IMR-90 (cell line): Measurements from ENCODE around the gene CD96.

ENCODE experiments used
- BHLHE40 ChIP-seq: fragments of 150-350 bp; IDR thresholded peaks from 2 replicates; pipeline ENCODE4 v1.6.1; 2016; ENCODE audit warnings: mild to moderate bottlenecking, low read depth, low read length
- CEBPB ChIP-seq: IDR thresholded peaks from 2 replicates; pipeline ENCODE4 v1.6.1; 2012; ENCODE audit warnings: low read depth, low read length, improper control_type of control experiment
- MAFK ChIP-seq: IDR thresholded peaks from 2 replicates; pipeline ENCODE4 v1.6.1; 2012; ENCODE audit warnings: low read depth, low read length, improper control_type of control experiment
- MAZ ChIP-seq: IDR thresholded peaks from 2 replicates; pipeline ENCODE4 v1.6.1; 2012; ENCODE audit warnings: low read depth, mild to moderate bottlenecking, low read length, improper control_type of control experiment, moderate library complexity, borderline replicate concordance
- MXI1 ChIP-seq: IDR thresholded peaks from 2 replicates; pipeline ENCODE4 v1.6.1; 2012; ENCODE audit warnings: low read depth, mild to moderate bottlenecking, low read length, moderate library complexity, borderline replicate concordance
- NFE2L2 ChIP-seq: fragments of 150-350 bp; IDR thresholded peaks from 2 replicates; pipeline ENCODE4 v1.6.1; 2016; ENCODE audit warnings: low read depth, mild to moderate bottlenecking, low read length
- POLR2A ChIP-seq: IDR thresholded peaks from 2 replicates; pipeline ENCODE4 v1.6.1; 2012; ENCODE audit warnings: mild to moderate bottlenecking, low read depth, low read length
- RAD21 ChIP-seq: IDR thresholded peaks from 2 replicates; pipeline ENCODE4 v1.6.1; 2012; ENCODE audit warnings: low read length, improper control_type of control experiment
- RFX5 ChIP-seq: IDR thresholded peaks from 2 replicates; pipeline ENCODE4 v1.8.0; 2012; ENCODE audit warnings: low read depth, mild to moderate bottlenecking, low read length, moderate library complexity
- TF ChIP-seq, protein P1 (sequence below): fragments of 150-350 bp; IDR thresholded peaks from 2 replicates; pipeline ENCODE4 v1.6.1; 2017; ENCODE audit warnings: mild to moderate bottlenecking, antibody characterized with exemption, low read length, low read depth
- TF ChIP-seq, protein P2 (sequence below): conservative IDR thresholded peaks from 2 replicates; pipeline ENCODE4 v1.5.1; 2012; ENCODE audit warnings: mild to moderate bottlenecking, low read depth, low read length, improper control_type of control experiment

DNA sequence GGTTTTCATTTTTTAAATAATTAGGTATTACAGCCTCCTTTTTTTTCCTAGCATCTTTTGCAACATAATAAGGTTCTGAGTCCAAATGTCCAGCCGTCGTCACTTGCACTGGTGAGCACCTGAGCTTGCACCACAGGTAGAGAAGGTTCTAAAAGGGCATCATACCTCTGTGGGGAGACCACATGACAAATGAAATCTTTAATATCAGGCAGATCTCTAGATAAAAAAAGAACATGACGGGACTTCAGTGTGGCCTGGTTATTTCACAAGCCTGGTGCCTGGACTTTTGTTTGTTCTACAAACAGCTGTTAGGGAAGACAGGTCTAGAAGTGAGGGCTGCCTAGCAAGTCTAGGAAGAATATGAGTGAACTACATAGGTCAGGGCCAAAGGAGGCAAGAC lies 49.6 kb downstream of the CD96 start:
- TF ChIP-seq, protein P1, sequence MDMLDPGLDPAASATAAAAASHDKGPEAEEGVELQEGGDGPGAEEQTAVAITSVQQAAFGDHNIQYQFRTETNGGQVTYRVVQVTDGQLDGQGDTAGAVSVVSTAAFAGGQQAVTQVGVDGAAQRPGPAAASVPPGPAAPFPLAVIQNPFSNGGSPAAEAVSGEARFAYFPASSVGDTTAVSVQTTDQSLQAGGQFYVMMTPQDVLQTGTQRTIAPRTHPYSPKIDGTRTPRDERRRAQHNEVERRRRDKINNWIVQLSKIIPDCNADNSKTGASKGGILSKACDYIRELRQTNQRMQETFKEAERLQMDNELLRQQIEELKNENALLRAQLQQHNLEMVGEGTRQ, result no peak
- TF ChIP-seq, protein P2, sequence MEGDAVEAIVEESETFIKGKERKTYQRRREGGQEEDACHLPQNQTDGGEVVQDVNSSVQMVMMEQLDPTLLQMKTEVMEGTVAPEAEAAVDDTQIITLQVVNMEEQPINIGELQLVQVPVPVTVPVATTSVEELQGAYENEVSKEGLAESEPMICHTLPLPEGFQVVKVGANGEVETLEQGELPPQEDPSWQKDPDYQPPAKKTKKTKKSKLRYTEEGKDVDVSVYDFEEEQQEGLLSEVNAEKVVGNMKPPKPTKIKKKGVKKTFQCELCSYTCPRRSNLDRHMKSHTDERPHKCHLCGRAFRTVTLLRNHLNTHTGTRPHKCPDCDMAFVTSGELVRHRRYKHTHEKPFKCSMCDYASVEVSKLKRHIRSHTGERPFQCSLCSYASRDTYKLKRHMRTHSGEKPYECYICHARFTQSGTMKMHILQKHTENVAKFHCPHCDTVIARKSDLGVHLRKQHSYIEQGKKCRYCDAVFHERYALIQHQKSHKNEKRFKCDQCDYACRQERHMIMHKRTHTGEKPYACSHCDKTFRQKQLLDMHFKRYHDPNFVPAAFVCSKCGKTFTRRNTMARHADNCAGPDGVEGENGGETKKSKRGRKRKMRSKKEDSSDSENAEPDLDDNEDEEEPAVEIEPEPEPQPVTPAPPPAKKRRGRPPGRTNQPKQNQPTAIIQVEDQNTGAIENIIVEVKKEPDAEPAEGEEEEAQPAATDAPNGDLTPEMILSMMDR, result no peak
- no peak for TF ChIP-seq RFX5
- TF ChIP-seq MAFK, result no peak
- TF ChIP-seq BHLHE40, result no peak
- TF ChIP-seq MAZ, result no peak
- TF ChIP-seq MXI1, result no peak
- no peak for TF ChIP-seq POLR2A
- TF ChIP-seq CEBPB, result peak; percentile 6; the same call in 1 of the 2 replicates
- no peak for TF ChIP-seq NFE2L2
- no peak for TF ChIP-seq RAD21
